GM08714 (cell line): ENCODE measurements around the gene CNKSR1.
A peak's percentile ranks its signal among the peaks of the same experiment; 100 is the strongest.
"Not testable (repeated sequence)": the region's sequence is repeated elsewhere in the genome, so short reads cannot be mapped to it uniquely, and the experiment has no call there.

Experiments
- H3K4me3 ChIP-seq: fragments of 200-500 bp; sonication (Bioruptor generic); 2 replicates; pipeline ENCODE4 v1.5.1; 2014; ENCODE audit warnings: mild to moderate bottlenecking, low read length, inconsistent platforms
- ZNF274 ChIP-seq: IDR thresholded peaks from 2 replicates; pipeline ENCODE4 v1.6.1; 2012; ENCODE audit warnings: mild to moderate bottlenecking, low read depth, low read length

CNKSR1 gene

GRCh38 chr1:26220199-26220912 is 43.1 kb downstream of the CNKSR1 start:
- no peak for TF ChIP-seq ZNF274
- no peak overlapping the region for H3K4me3 ChIP-seq

- no peak overlapping the region for H3K4me3 ChIP-seq
- TF ChIP-seq ZNF274: no peak
Measured at GRCh38 chr1:26221094-26221493, 43.8 kb downstream of the CNKSR1 start.

GRCh38 chr1:26224606-26225005 is 47.3 kb downstream of the CNKSR1 start:
- TF ChIP-seq ZNF274: no peak

GRCh38 chr1:26225033-26225831 is 47.9 kb downstream of the CNKSR1 start:
- no peak for TF ChIP-seq ZNF274
- peak overlapping the region; percentile 34; the same call in 1 of the 2 replicates for H3K4me3 ChIP-seq

More at GRCh38 chr1:26224606-26225005, 47.3 kb downstream of the CNKSR1 start:
- no peak overlapping the region; the same call in 1 of the 2 replicates for H3K4me3 ChIP-seq

GRCh38 chr1:26230682-26231081 is 53.4 kb downstream of the CNKSR1 start:
- H3K4me3 ChIP-seq: not testable (repeated sequence)

- no peak for TF ChIP-seq ZNF274
- peak within 1 kb of the TSS; percentile 86 for H3K4me3 ChIP-seq
Measured at GRCh38 chr1:26233903-26234643, 56.8 kb downstream of the CNKSR1 start, which contains the start of gene CEP85. CEP85 (plus strand) TSS chr1:26234200; CDS start chr1:26239784, 5,584 bp downstream.

GRCh38 chr1:26234644-26235370 is 57.5 kb downstream of the CNKSR1 start:
- TF ChIP-seq ZNF274: no peak

GRCh38 chr1:26237230-26237966 is 60.1 kb downstream of the CNKSR1 start:
- no peak overlapping the region for H3K4me3 ChIP-seq
- TF ChIP-seq ZNF274: no peak

More at GRCh38 chr1:26234644-26235370, 57.5 kb downstream of the CNKSR1 start:
- H3K4me3 ChIP-seq: peak overlapping the region; percentile 86
